ENCODE data around the gene PLXNA4. TPM values are rescaled to one million over a fixed set of nuclear protein-coding genes. Genes with fewer than 3 reads are reported as not detected.

The PLXNA4 gene
- total and polyA plus RNA-seq, 2 experiments from 2014 or later, result 0.08 to 0.80 TPM

DNA sequence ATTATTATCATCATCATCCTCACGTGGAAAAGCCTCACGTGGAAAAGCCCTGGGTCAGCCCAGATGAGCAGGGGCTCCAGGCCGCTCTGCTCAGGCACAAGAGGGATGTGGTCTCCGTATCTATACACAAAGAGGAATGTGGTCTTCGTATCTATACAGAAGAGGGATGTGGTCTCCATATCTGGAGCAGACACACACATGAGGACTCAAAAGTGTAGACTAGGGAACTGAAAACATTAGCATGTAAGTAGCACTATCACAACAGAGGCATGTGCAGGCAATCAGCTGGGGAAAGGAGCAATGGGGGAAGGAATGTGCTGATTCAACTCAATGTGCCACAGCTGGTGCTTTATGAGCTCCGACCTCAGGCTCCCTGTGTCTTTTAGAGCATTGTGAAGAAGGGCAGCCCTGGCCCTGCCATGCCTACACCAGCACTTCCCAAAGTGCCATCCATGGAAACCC, 86.5 kb downstream of the PLXNA4 start:
- H3K4me1 Mint-ChIP-seq, result peaks cover 14% of the 10 kb centered on the region; the same call in 2 of the 3 replicates
- Histone ChIP-seq H3K4me1 (ENCODE audit: insufficient read depth) (no peaks in the 10 kb centered on the region), H4K20me1 (replicated peaks; ENCODE audit: insufficient read depth) (no peaks in the 10 kb centered on the region), H3K79me2 (replicated peaks; ENCODE audit: insufficient read depth) (no peaks in the 10 kb centered on the region), H3F3A (replicated peaks; ENCODE audit: low read depth) (no peaks in the 10 kb centered on the region), H3K4me2 (no peak overlapping the region), H3K27ac (ENCODE audit: low read depth) (no peak overlapping the region), H3K4me3 (no peak overlapping the region), H2AFZ (no peak overlapping the region), H3K27me3 (ENCODE audit: insufficient read depth) (no peaks in the 10 kb centered on the region), H3K36me3 (ENCODE audit: insufficient read depth) (no peaks in the 10 kb centered on the region), H3K9me2 (ENCODE audit: insufficient read depth) (no peaks in the 10 kb centered on the region)
- DNase-seq (ENCODE audit: low spot score), result no peak
- TF ChIP-seq POLR2AphosphoS5 (IDR thresholded peaks at IDR 0.05; ENCODE audit: low read depth) (no peak), ZNF331 (CRISPR knock-in tag; IDR thresholded peaks at IDR 0.05; ENCODE audit: low read depth) (no peak), EZH2phosphoT487 (IDR thresholded peaks at IDR 0.05; ENCODE audit: unreplicated experiment) (no peak)
- TF ChIP-seq, protein P1, sequence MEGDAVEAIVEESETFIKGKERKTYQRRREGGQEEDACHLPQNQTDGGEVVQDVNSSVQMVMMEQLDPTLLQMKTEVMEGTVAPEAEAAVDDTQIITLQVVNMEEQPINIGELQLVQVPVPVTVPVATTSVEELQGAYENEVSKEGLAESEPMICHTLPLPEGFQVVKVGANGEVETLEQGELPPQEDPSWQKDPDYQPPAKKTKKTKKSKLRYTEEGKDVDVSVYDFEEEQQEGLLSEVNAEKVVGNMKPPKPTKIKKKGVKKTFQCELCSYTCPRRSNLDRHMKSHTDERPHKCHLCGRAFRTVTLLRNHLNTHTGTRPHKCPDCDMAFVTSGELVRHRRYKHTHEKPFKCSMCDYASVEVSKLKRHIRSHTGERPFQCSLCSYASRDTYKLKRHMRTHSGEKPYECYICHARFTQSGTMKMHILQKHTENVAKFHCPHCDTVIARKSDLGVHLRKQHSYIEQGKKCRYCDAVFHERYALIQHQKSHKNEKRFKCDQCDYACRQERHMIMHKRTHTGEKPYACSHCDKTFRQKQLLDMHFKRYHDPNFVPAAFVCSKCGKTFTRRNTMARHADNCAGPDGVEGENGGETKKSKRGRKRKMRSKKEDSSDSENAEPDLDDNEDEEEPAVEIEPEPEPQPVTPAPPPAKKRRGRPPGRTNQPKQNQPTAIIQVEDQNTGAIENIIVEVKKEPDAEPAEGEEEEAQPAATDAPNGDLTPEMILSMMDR (conservative IDR thresholded peaks at IDR 0.05; ENCODE audit: low read depth in 2 of 2), result no peak
- TF ChIP-seq, protein P2, sequence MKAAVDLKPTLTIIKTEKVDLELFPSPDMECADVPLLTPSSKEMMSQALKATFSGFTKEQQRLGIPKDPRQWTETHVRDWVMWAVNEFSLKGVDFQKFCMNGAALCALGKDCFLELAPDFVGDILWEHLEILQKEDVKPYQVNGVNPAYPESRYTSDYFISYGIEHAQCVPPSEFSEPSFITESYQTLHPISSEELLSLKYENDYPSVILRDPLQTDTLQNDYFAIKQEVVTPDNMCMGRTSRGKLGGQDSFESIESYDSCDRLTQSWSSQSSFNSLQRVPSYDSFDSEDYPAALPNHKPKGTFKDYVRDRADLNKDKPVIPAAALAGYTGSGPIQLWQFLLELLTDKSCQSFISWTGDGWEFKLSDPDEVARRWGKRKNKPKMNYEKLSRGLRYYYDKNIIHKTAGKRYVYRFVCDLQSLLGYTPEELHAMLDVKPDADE (IDR thresholded peaks at IDR 0.05), result no peak
- TF ChIP-seq, protein P3, sequence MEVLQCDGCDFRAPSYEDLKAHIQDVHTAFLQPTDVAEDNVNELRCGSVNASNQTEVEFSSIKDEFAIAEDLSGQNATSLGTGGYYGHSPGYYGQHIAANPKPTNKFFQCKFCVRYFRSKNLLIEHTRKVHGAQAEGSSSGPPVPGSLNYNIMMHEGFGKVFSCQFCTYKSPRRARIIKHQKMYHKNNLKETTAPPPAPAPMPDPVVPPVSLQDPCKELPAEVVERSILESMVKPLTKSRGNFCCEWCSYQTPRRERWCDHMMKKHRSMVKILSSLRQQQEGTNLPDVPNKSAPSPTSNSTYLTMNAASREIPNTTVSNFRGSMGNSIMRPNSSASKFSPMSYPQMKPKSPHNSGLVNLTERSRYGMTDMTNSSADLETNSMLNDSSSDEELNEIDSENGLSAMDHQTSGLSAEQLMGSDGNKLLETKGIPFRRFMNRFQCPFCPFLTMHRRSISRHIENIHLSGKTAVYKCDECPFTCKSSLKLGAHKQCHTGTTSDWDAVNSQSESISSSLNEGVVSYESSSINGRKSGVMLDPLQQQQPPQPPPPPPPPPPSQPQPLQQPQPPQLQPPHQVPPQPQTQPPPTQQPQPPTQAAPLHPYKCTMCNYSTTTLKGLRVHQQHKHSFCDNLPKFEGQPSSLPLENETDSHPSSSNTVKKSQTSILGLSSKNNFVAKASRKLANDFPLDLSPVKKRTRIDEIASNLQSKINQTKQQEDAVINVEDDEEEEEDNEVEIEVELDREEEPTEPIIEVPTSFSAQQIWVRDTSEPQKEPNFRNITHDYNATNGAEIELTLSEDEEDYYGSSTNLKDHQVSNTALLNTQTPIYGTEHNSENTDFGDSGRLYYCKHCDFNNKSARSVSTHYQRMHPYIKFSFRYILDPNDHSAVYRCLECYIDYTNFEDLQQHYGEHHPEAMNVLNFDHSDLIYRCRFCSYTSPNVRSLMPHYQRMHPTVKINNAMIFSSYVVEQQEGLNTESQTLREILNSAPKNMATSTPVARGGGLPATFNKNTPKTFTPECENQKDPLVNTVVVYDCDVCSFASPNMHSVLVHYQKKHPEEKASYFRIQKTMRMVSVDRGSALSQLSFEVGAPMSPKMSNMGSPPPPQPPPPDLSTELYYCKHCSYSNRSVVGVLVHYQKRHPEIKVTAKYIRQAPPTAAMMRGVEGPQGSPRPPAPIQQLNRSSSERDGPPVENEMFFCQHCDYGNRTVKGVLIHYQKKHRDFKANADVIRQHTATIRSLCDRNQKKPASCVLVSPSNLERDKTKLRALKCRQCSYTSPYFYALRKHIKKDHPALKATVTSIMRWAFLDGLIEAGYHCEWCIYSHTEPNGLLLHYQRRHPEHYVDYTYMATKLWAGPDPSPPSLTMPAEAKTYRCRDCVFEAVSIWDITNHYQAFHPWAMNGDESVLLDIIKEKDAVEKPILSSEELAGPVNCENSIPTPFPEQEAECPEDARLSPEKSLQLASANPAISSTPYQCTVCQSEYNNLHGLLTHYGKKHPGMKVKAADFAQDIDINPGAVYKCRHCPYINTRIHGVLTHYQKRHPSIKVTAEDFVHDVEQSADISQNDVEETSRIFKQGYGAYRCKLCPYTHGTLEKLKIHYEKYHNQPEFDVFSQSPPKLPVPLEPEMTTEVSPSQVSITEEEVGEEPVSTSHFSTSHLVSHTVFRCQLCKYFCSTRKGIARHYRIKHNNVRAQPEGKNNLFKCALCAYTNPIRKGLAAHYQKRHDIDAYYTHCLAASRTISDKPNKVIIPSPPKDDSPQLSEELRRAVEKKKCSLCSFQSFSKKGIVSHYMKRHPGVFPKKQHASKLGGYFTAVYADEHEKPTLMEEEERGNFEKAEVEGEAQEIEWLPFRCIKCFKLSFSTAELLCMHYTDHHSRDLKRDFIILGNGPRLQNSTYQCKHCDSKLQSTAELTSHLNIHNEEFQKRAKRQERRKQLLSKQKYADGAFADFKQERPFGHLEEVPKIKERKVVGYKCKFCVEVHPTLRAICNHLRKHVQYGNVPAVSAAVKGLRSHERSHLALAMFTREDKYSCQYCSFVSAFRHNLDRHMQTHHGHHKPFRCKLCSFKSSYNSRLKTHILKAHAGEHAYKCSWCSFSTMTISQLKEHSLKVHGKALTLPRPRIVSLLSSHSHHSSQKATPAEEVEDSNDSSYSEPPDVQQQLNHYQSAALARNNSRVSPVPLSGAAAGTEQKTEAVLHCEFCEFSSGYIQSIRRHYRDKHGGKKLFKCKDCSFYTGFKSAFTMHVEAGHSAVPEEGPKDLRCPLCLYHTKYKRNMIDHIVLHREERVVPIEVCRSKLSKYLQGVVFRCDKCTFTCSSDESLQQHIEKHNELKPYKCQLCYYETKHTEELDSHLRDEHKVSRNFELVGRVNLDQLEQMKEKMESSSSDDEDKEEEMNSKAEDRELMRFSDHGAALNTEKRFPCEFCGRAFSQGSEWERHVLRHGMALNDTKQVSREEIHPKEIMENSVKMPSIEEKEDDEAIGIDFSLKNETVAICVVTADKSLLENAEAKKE (CRISPR knock-in tag; IDR thresholded peaks at IDR 0.05), result no peak
- no peaks in the 10 kb centered on the region for H3K9me3 Mint-ChIP-seq
- no peaks in the 10 kb centered on the region for H3K36me3 Mint-ChIP-seq (ENCODE audit: low read depth)
- H3K4me3 Mint-ChIP-seq, result no peak overlapping the region
- no peak for ATAC-seq
- no peak overlapping the region for H3K27ac Mint-ChIP-seq
- peaks cover 6% of the 10 kb centered on the region for H3K27me3 Mint-ChIP-seq (ENCODE audit: insufficient read depth, low read depth, poor library complexity)

Measured in GM23338 (cell line).